Putamen (tissue), 1 donor: ENCODE data around the gene SOSTDC1.
"Not testable (repeated sequence)": the region's sequence is repeated elsewhere in the genome, so short reads cannot be mapped to it uniquely, and the experiment has no call there.

Experiments used
- DNase-seq: peaks from one replicate; pipeline ENCODE4 v3.0.0-alpha.2; 2016; ENCODE audit warnings: low spot score

Gene SOSTDC1

DNA sequence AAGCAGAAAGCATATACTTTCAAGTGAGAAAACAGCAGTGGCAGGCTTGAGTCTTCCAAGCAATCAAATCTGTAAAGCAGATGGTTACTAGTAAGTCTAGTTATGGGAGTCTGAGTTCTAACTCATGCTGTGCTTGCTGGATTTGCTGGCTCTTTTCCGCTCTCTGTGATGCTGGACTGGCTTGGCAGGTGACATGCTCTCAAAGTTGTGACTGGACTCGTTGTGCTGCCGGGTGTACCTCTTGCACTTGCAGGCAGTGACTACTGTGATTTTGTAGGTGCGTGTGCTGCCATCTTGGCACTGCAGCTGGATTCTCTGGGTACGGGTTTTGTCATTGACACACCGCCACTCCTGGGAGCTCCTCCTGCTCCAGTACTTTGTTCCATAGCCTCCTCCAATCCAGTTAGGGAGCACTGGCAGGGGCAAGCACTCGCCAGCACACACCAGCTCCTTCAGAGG, 3.1 kb downstream of the SOSTDC1 start:
- no peak for DNase-seq

DNA sequence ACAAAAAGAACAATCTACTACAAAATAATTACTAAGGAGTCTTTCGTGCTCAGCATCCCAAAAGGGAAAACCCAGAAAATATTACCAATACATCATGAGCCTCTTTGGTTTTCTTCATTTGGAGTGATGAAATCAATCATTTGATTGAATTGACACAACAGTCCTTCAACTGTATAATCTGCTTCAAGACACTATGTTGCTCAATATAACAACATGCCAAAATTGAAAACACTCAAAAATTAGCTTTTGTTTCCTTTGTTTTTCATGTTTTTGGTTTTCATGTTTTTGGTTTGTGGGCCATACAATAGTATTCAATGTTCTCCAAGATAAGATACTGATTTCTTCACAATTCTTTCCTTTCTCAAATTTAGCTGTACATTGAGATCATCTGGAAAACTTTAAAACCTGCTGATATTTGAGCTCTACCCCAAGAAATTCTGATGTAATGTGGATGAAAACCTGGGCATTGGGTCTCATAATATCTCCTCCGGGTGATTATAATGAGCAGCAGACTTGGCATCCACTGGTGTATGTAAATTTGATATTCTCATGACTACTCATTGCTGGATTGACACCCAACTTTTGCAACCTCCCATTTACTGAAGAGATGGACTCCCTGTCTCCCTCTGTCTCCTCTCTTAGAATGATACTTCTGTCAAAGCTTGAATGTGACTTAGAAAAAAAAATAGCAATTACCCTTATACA, 4.6 kb downstream of the SOSTDC1 start:
- no peak for DNase-seq

DNA sequence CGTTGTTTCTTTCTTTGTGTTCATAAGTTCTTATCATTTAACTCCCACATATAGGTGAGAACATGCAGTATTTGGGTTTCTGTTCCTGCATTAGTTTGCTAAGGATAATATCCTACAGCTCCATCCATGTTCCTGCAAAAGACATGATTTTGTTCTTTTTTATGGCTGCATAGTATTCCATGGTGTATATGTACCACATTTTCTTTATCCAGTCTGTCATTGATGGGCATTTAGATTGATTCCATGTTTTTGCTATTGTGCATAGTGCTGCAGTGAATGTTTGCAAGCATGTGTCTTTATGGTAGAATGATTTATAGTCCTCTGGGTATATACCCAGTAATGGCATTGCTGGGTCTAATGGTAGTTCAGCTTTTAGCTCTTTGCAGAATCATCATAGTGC, 9.2 kb downstream of the SOSTDC1 start:
- DNase-seq: not testable (repeated sequence)

DNA sequence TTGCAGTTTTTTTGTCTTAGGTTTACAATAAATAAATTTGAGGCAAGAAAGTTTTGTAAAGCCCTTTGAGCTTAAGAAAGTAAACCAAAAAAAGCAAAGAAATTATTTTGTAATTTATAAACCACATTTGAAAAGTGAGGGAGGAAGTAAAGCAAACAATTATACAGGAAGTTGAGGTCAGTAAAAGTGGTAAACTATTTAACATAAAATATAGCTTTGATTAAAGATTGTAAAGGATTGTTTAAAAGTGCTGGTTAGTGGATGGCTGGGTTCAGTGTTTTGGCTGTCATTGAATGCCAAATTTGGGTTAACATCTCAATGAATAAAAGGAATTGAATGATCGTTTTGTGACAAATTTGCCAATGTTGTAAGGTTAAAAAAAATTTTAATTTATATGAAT, 9.9 kb downstream of the SOSTDC1 start:
- no peak for DNase-seq

DNA sequence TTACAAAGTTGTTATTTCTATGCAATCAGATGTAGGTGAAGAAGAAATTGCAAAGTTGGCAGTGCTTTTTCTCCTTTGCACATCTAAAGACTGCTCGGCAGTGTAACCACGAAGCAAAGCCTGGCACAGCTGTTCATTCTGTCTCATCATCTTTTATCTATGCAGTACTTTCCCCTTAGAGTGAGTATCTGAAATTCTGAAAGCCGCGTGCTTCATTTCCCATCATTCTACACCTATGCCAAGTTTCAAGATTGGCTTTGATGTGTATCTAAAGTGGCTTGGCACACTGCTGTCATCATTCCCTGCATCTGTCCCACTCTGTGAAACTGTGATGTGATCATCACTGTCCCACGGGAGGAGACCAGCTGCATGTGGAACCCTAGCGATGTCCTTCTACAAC, 15.2 kb downstream of the SOSTDC1 start:
- no peak for DNase-seq

DNA sequence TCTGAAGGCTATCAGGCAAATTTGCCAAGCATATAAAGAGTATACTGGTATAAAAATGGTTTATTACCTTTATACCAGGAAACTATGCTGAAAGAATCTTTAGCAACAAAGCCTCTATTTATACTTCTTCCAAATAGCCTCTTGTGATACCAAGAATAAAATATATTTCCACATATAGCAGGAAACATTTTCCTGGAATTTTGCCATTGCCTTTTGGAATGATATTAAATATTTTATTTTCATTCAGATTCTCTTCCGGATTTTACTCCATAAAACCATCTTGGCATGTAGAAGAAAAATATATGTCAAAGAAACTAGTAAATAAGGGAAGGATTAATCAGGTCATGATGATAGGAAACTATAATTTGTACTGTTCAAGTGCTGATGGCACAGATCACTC, 17.7 kb downstream of the SOSTDC1 start:
- DNase-seq: no peak

DNA sequence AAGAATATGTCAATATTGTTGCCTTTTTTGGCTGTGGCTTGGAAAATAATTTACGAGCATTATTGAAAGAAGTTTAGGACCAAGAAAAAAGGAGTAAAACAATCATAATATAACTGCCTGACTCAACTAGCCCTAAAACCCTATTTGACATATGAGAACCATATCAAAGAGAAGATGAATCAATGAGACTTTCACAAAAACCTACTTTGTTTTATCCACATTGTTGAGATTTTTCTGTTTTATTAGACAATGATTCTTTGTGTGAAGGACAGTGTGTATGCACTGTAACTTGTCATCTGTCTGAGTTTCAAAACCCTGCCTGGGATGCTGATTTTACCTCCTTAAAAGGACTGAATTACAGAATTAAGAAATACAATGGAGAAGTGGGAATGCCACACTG, 19.0 kb downstream of the SOSTDC1 start:
- DNase-seq: no peak

DNA sequence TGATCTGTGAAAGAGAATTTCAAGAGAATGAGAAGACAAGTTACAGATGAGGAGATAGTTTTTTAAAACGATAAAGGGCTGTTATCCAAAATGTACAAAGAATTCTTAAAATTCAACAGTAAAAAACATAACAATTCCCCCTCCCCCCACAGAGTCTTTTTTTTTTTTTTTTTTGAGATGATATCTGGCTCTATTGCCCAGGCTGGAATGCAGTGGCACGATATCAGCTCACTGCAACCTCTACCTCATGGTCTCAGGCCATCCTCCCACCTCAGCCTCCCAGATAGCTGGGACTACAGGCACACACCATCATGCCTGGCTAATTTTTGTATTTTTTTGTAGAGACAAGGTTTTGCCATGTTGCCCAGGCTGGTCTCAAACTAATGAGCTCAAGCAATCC, 21.7 kb downstream of the SOSTDC1 start:
- DNase-seq: not testable (repeated sequence)

DNA sequence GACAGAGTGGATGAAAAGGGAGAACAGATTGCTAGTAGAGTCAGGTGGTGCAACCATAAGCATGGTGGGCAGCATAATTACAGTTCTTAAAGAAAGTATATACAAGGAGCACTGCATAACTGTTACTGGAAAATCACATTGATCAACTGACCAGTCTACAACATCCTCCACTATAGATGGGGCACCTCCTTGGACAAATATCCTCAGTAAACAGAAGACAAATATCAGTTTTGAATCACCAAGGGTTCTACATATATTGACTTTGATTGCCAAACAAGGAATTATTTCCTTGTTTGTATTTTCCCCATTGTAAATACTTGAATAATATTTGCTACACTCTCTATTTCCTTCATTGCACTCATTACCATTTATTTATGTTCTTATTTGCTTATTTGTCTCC, 26.6 kb downstream of the SOSTDC1 start:
- no peak for DNase-seq

DNA sequence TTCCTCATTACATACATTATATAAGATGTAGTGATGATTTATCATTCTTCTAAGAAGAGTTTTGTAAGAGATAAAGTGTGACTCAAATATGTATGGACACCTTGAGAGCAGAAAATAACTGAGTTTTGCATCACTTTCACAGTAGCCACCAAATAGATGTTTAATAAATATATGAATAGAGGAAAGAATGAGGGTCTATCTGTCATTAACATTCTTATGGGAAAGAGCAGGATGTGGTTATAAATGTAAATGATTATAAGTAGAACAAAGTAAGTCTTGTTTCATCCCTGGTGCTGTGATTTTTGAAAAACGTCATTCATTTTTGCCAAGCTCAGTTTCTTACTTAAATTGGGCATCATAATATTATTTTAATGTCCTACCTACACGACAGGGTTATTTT, 29.2 kb downstream of the SOSTDC1 start:
- no peak for DNase-seq

DNA sequence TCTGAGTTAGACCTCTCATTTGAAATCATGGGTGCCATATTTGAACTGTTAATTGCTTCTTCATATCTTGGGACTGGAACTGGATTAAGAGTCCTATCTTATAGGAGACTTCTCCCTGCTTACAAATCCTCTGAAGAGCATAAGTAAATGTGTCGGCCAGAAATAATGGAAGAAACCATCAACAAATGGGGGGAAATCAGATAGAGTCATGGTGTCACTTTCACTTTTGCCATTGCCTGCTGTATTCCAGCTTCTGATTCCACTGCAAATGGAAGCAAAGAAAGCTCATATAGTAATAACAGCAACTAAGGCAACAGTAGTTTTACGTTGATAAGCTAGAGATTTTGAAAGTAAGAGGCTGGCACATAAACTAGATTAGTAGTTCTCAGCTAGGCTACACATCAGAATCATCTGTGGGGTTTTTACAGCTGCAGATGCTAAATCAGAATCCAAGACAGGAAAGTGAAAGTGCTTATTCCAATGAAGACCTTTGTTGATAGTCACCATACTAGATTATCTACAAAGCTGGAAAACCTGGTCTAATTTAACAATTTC, 31.9 kb downstream of the SOSTDC1 start:
- DNase-seq: no peak

DNA sequence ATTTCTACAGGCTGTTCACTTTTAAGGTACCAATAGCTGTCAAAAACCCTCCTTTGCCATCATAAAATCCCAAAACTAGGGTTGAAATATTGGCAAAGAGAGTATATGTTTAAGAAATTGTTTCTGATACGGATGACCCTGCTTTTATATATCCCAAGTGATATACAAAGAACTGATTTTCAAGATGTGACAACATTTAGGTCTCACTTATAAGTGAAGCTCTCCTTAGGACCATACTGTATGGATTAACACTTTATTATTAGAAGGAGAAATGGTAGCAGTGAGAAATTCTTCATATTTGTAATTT, 33.2 kb downstream of the SOSTDC1 start:
- no peak for DNase-seq

DNA sequence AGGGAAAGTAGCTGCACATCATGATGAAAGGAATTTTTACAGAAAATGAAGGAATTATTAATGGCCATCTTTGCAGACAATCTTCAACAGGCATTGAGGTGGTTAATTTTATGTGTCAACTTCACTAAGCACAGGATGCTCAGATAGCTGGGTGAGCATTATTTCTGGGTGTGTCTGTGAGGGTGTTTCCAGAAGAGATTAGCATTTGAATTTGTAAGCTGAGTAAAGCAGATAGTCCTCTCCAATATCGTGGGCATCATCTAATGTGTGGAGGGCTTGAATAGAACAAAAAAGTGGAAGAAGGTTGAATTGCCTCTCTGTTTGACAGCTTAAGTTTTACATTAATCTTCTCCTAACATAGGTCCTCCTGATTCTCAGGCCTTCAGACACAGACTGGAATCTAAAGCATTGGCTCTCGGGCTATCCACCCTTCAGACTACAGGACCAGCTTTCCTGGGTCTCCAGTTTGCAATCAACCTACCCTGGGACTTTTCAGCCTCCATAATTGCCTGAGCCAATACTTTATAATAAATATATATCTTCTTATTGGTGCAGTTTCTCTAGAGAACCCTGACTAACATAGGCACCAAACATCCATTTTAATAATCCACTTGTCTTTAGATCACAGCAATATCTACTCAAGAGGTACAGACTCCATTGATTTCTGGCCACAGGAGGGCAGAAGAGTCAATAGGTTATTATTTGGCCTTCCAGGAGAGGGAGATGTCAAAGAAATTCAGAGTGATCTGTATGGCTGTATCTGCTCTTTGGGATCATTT, 33.7 kb downstream of the SOSTDC1 start:
- peak; percentile 49 for DNase-seq

DNA sequence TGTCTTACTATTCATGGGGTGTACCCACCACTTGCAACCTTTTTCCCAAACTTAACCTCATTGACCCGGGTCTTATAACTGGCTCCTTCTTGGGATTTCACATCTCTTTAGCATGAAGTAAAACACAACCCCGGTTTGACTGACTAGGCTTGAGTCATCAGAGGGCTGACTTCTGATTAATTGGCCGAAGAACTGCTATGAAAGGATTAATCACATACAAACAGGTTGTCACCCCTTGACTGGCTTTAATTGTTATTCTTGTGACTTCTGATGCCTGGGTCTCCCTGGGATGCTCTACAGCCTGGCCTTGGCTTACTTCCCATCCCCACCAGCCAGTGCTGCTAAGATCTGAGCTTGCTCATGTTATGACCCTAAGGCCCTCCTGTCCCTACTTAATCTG, 35.4 kb downstream of the SOSTDC1 start:
- no peak for DNase-seq

DNA sequence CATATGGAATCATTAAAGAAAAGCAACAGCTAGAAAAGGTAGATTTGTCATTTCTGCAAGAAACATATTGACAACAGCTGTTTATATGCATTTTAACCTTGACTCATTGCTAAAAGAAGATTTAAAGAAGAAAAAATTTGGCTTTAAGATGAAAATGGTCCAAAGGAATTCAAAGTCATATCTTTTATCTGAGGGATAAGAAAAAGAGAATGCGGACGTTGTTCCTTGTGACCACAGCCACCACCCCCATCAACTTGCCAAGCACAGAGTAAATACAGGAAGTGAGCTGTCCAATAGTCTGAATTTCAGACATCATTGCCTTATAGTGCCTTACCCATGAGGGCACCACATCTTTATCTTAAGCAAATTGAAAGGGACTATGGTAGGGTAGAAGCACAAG, 36.9 kb downstream of the SOSTDC1 start:
- DNase-seq: no peak

DNA sequence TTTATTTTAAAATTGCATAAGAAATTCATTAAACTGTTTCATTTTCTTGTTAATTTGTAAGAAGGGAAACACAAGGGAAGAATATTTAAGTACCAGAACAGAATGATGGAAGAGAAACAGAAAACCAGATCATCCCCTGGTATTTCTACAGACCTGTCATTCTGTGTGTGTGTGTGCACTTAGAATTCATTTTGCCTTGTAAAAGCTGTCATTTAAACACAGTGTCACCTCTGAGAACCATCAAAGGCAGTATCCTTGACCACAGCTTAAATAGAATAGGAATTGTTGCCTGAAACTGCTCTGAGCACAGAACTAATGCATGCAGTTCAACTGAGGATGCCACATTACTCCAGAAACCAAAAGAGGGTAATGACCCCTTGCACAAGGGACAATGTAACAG, 37.4 kb downstream of the SOSTDC1 start:
- no peak for DNase-seq

DNA sequence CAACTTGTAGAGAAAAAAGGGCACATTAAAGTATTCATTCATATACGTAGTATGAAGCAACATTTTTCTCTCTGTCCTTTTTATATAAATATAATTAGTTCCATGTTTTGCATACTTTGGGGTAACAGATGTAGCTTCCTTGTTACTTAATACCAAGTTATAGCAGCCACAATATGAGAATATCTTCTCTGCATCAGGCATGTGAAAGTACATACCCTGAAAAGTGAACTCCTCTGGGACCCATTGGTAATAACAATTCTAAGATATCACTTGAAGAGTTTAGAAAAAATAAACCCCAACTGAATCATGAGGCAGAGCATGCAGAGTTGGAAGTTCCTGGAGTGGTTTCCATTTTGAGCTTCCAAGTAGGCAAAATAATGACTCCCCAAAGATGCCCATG, 41.8 kb downstream of the SOSTDC1 start:
- DNase-seq: no peak

DNA sequence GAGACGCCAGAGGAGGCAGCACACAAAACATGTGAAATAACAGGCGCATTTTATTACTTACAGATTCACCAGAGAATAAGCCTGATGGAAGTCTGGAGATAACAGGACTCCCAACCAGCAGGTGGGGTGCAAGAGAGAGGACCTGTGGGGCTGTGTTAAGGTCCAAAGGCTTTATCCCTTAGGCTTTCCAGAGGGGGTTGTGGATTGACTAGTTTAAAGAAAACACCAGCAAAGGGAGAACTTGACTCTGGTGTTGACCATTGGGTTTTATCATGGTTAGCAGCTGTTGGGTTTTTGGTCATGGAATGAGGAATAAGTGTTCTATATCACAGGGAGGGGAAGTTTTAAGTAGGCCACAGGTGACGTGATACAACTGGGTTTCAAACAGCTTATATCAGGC, 42.6 kb downstream of the SOSTDC1 start:
- DNase-seq: no peak

DNA sequence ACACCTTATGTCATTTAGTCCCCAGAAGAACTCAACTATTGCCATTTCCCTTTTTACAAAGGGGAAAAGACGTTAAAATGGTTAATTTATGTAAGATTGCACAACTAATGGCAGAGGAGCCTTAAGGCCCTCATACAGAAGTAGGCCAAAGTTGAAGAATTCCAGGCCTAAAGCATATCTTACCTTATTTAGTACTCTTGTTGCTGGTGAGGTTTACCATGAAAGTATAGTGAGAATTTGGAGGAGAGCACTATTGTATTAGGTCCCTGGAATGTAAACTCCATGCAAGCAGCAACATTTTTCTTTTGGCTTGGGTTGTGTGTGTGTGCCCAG, 43.5 kb downstream of the SOSTDC1 start:
- no peak for DNase-seq

DNA sequence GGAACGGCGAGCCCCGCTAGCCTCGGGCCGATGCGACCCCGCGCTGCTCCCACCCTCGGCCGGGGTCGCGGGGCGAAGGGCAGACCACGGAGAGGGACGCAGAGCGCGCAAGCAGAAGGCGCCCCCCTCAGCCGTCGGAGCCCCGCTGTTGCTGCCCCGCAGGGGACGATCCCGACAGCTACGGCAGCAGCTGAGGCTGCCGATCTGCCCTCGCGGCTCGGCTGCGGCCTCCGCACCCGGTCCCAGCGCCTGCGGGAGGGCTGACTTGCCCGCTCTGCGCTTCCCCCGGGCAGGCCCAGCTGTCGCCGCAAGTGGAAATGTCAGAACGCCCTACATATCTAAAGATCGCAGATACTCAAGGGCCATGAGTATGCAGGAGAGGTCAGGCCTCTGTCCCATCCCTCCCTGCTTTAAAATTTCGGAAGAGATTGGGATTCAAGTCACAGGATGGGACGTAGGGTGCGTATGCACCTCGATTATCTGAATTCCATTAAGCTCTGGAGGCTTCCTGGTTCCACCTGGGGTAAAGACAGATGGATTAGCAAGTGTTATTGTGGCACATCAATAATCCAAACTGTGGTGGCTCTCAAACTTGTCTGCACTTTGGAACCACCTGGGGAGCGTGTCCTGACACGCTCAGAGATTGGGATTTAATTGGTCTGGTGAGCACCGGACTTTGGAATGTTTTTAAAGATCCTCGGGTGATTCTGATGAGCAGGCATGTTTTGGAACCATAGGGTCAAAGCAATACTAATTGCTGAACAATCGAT, 44.0 kb downstream of the SOSTDC1 start, which contains the start of gene CRPPA:
Gene CRPPA, minus strand, starts transcription at position 206 of the 770 bp plus-strand sequence. CDS start 216 bp downstream, outside the sequence.
- DNase-seq: peak; percentile 53

DNA sequence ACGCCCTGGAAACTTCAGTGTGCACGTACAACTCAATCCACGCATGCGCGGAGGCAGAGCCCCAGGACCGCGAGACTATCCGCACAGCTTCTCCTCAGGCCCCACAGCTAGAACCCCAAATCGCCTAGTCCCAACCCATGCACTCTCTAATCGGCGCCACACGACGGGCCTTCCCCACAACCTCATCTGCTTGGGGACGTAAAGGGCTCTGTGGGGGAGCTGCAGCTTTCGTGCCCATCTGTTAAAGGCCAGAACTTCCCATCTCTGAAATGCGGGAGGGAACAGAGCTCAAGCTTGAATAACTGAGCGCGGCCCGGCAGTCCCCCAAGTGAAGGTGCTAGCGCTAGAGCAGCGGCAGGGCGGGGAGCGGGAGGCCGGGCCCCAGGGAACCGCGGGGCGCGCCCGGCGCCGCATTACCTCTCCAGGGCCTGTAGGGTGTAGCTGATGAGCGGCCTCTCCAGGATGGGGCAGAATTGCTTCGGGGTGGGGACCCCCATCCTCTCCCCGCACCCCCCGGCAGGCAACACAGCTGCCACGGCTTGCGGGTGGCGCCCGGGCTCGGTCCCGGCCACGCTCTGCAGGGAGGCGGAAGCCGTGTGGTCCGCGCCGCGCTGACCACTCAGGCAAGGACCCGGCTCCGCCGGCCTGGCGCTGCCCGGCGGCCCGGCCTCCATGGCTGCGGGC, 44.7 kb downstream of the SOSTDC1 start:
- DNase-seq: peak; percentile 91

DNA sequence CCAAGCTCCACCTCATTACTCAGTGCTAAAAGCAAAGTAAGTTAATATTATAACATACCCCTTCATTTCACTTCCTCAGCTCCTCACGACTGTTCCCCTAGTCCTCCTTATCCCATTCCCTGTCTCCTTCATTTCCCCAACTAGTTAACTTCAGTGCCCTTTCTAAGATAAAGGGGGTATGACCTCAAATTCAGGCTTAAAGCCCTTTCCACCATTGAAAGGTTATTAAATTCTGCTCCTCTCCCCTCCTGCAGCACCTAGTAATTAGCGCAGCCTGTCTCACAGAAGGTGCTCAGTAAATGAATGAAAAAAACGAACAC, 45.2 kb downstream of the SOSTDC1 start:
- no peak for DNase-seq
